ENCODE measurements around the gene CHRD.

DNA sequence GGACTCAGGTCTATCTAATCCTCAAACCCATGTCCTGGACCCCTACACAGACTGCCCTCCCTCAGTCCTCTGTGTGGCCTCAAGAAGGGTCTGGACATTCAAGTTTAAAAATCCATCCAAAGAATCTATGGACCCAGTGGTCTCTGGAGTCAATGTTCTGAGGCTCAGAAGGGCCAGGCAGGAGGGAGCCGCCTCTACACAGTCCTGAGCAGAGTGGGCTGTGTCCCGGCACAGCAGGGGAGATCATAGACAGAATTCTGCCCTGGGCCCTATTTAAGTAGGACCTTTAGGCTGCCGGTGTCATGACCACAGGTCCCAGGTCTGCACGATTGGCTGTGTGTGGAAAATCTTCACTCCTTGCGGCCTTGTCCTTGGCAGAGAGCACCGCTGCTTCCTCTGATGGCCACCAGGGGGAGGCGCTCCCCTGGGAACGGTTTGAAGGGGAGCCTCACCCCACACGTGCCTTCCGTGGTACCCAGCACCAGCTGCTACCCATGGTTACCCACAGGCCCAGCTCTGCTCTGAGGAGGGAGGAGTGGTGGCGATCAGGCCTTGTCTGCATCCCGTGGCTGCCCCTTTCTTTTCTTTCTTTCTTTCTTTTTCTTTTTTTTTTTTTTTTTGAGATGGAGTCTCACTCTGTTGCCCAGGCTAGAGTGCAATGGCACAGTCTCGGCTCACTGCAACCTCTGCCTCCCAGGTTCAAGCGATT, 37.9 kb downstream of the CHRD start:
- TF ChIP-seq, protein P1, sequence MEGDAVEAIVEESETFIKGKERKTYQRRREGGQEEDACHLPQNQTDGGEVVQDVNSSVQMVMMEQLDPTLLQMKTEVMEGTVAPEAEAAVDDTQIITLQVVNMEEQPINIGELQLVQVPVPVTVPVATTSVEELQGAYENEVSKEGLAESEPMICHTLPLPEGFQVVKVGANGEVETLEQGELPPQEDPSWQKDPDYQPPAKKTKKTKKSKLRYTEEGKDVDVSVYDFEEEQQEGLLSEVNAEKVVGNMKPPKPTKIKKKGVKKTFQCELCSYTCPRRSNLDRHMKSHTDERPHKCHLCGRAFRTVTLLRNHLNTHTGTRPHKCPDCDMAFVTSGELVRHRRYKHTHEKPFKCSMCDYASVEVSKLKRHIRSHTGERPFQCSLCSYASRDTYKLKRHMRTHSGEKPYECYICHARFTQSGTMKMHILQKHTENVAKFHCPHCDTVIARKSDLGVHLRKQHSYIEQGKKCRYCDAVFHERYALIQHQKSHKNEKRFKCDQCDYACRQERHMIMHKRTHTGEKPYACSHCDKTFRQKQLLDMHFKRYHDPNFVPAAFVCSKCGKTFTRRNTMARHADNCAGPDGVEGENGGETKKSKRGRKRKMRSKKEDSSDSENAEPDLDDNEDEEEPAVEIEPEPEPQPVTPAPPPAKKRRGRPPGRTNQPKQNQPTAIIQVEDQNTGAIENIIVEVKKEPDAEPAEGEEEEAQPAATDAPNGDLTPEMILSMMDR (IDR thresholded peaks at IDR 0.05), result peak in 3 of 4 experiments; percentile 71 to 84 (median 82)
- TF ChIP-seq POLR2A (IDR thresholded peaks at IDR 0.05) (no peak), EP300 (IDR thresholded peaks at IDR 0.05) (no peak), POLR2AphosphoS5 (IDR thresholded peaks at IDR 0.05) (no peak)

All from gastroesophageal sphincter (tissue), 3 donors.